ENCODE results near the gene SSH2. TPM values are rescaled to one million over a fixed set of nuclear protein-coding genes. Genes with fewer than 3 reads are reported as not detected.

Gene SSH2
- total RNA-seq, 1 donor from 2014 or later: 37.6 TPM

GRCh38 chr17:29914819-29915537, 15.1 kb downstream of the SSH2 start:
- intact Hi-C loops (cut with DNase I): no loop called here
- no peaks in the 10 kb centered on the region for H3K9me3 ChIP-seq
- no peaks in the 10 kb centered on the region for H3K4me1 ChIP-seq
- DNase-seq (ENCODE audit: extremely low spot score in 2 of 2): no peak
- no peaks in the 10 kb centered on the region for H3K27me3 ChIP-seq
- no peak for TF ChIP-seq CTCF (IDR thresholded peaks at IDR 0.05)
- TF ChIP-seq POLR2AphosphoS5 (IDR thresholded peaks at IDR 0.05; ENCODE audit: insufficient read depth in 1 of 2, low read depth in 1 of 2): no peak
- no peak for TF ChIP-seq POLR2A (IDR thresholded peaks at IDR 0.05)
- no peak overlapping the region for H3K4me3 ChIP-seq
- no peaks in the 10 kb centered on the region for H3K36me3 ChIP-seq
- H3K27ac ChIP-seq: no peak overlapping the region

GRCh38 chr17:29911641-29912177, 18.3 kb downstream of the SSH2 start:
- H3K27ac ChIP-seq: no peak overlapping the region
- no peaks in the 10 kb centered on the region for H3K27me3 ChIP-seq
- H3K4me1 ChIP-seq: no peaks in the 10 kb centered on the region
- intact Hi-C loops (cut with DNase I): no loop called here
- TF ChIP-seq POLR2A (IDR thresholded peaks at IDR 0.05) (no peak), CTCF (IDR thresholded peaks at IDR 0.05) (no peak), POLR2AphosphoS5 (IDR thresholded peaks at IDR 0.05; ENCODE audit: insufficient read depth in 1 of 2, low read depth in 1 of 2) (no peak)
- H3K4me3 ChIP-seq: no peak overlapping the region
- DNase-seq (ENCODE audit: extremely low spot score in 2 of 2): no peak
- no peaks in the 10 kb centered on the region for H3K9me3 ChIP-seq
- no peaks in the 10 kb centered on the region for H3K36me3 ChIP-seq

- Histone ChIP-seq H3K27ac (no peak overlapping the region), H3K9me3 (no peaks in the 10 kb centered on the region), H3K4me1 (no peaks in the 10 kb centered on the region), H3K27me3 (no peaks in the 10 kb centered on the region), H3K36me3 (no peaks in the 10 kb centered on the region), H3K4me3 (no peak overlapping the region)
- intact Hi-C loops (cut with DNase I): no loop called here
- DNase-seq (ENCODE audit: extremely low spot score in 2 of 2): no peak
- no peak for TF ChIP-seq CTCF (IDR thresholded peaks at IDR 0.05)
- TF ChIP-seq POLR2A (IDR thresholded peaks at IDR 0.05): no peak
- no peak for TF ChIP-seq POLR2AphosphoS5 (IDR thresholded peaks at IDR 0.05; ENCODE audit: insufficient read depth in 1 of 2, low read depth in 1 of 2)
These were observed 20.6 kb downstream of the SSH2 start for GRCh38 chr17:29909236-29910003.

- Histone ChIP-seq H3K27me3 (no peaks in the 10 kb centered on the region), H3K27ac (no peak overlapping the region), H3K9me3 (no peaks in the 10 kb centered on the region), H3K36me3 (no peaks in the 10 kb centered on the region), H3K4me3 (no peak overlapping the region), H3K4me1 (no peaks in the 10 kb centered on the region)
- no peak for DNase-seq (ENCODE audit: extremely low spot score in 2 of 2)
- TF ChIP-seq POLR2AphosphoS5 (IDR thresholded peaks at IDR 0.05; ENCODE audit: insufficient read depth in 1 of 2, low read depth in 1 of 2) (no peak), CTCF (IDR thresholded peaks at IDR 0.05) (no peak), POLR2A (IDR thresholded peaks at IDR 0.05) (no peak)
- intact Hi-C loops (cut with DNase I): no loop called here
These were observed 23.1 kb downstream of the SSH2 start for GRCh38 chr17:29906969-29907368.

- no peaks in the 10 kb centered on the region for H3K4me1 ChIP-seq
- no peak for DNase-seq (ENCODE audit: extremely low spot score in 2 of 2)
- H3K9me3 ChIP-seq: no peaks in the 10 kb centered on the region
- no peaks in the 10 kb centered on the region for H3K27me3 ChIP-seq
- TF ChIP-seq POLR2AphosphoS5 (IDR thresholded peaks at IDR 0.05; ENCODE audit: insufficient read depth in 1 of 2, low read depth in 1 of 2) (no peak), CTCF (IDR thresholded peaks at IDR 0.05) (no peak), POLR2A (IDR thresholded peaks at IDR 0.05) (no peak)
- intact Hi-C loops (cut with DNase I): no loop called here
- no peak overlapping the region for H3K27ac ChIP-seq
- no peak overlapping the region for H3K4me3 ChIP-seq
- H3K36me3 ChIP-seq: no peaks in the 10 kb centered on the region
These were observed 24.2 kb downstream of the SSH2 start for GRCh38 chr17:29905879-29906167.
